HEK293T (cell line): ENCODE measurements around the gene THAP4.
A peak's percentile ranks its signal among the peaks of the same experiment; 100 is the strongest.

ENCODE experiments used
- CTCF ChIA-PET: fragments of 350-600 bp; formaldehyde crosslinking; extraction: SDS; loops from one replicate; lab custom pipeline; 2021; ENCODE audit warnings: antibody characterized with exemption, inconsistent platforms; lab: Yijun Ruan, JAX
- POLR2A ChIA-PET: fragments of 350-600 bp; formaldehyde crosslinking; extraction: SDS; loops from one replicate; lab custom pipeline; 2020; ENCODE audit warnings: antibody characterized with exemption, inconsistent platforms; lab: Yijun Ruan, JAX
- DNase-seq: peaks from one replicate; pipeline ENCODE4 v3.0.0; 2012; ENCODE audit warnings: mixed read lengths; ENCODE audit errors: extremely low spot score
- ARNT ChIP-seq: fragments of 450-650 bp; IDR thresholded peaks from 2 replicates; pipeline ENCODE4 v1.6.1; 2017; ENCODE audit warnings: mild to moderate bottlenecking
- BHLHE40 ChIP-seq: fragments of 450-650 bp; IDR thresholded peaks from 2 replicates; pipeline ENCODE4 v1.6.1; 2016; ENCODE audit warnings: mild to moderate bottlenecking, moderate library complexity, borderline replicate concordance
- CTBP1 ChIP-seq: fragments of 450-650 bp; IDR thresholded peaks from 2 replicates; pipeline ENCODE4 v1.6.1; 2016; ENCODE audit warnings: borderline replicate concordance
- ELF4 ChIP-seq: fragments of 450-650 bp; IDR thresholded peaks from 2 replicates; pipeline ENCODE4 v1.6.1; 2017; ENCODE audit warnings: antibody characterized with exemption
- FOXA1 ChIP-seq: fragments of 450-650 bp; IDR thresholded peaks from 2 replicates; pipeline ENCODE4 v1.6.1; 2016; ENCODE audit warnings: mild to moderate bottlenecking
- FOXK2 ChIP-seq: fragments of 450-650 bp; IDR thresholded peaks from 2 replicates; pipeline ENCODE4 v1.6.1; 2016; ENCODE audit warnings: mild to moderate bottlenecking
- FOXM1 ChIP-seq: fragments of 450-650 bp; IDR thresholded peaks from 2 replicates; pipeline ENCODE4 v1.6.1; 2017; ENCODE audit warnings: mild to moderate bottlenecking, borderline replicate concordance
- HDGF ChIP-seq: fragments of 450-650 bp; IDR thresholded peaks from 2 replicates; pipeline ENCODE4 v1.6.1; 2017; ENCODE audit warnings: antibody characterized with exemption, borderline replicate concordance
- L3MBTL2 ChIP-seq: fragments of 450-650 bp; conservative IDR thresholded peaks from 2 replicates; pipeline ENCODE4 v1.6.1; 2016; ENCODE audit warnings: mild to moderate bottlenecking
- LEF1 ChIP-seq: fragments of 450-650 bp; IDR thresholded peaks from 2 replicates; pipeline ENCODE4 v1.6.1; 2017; ENCODE audit warnings: mild to moderate bottlenecking, borderline replicate concordance
- NFRKB ChIP-seq: fragments of 450-650 bp; IDR thresholded peaks from 2 replicates; pipeline ENCODE4 v1.6.1; 2016; ENCODE audit warnings: mild to moderate bottlenecking, moderate library complexity
- PKNOX1 ChIP-seq: fragments of 450-650 bp; IDR thresholded peaks from 2 replicates; pipeline ENCODE4 v1.6.1; 2016
- SP1 ChIP-seq: fragments of 450-650 bp; IDR thresholded peaks from 2 replicates; pipeline ENCODE4 v1.6.1; 2017
- SUZ12 ChIP-seq: fragments of 450-650 bp; IDR thresholded peaks from 2 replicates; pipeline ENCODE4 v1.6.1; 2016; ENCODE audit warnings: mild to moderate bottlenecking
- TARDBP ChIP-seq: fragments of 450-650 bp; IDR thresholded peaks from 2 replicates; pipeline ENCODE4 v1.6.1; 2016
- ZNF384 ChIP-seq: fragments of 450-650 bp; IDR thresholded peaks from 2 replicates; pipeline ENCODE4 v1.6.1; 2016

THAP4 gene

GRCh38 chr2:241609859-241610793 lies 26.8 kb downstream of the THAP4 start:
- ChIA-PET POLR2A (interaction anchor here (1.1 kb wide), 1 partner anchor 24 kb away, joined by 3 read pairs; no protein-coding TSS in a partner anchor), CTCF (interaction anchor here (0.6 to 1.0 kb wide), 4 partner anchors 11 to 108 kb away, joined by 3 read pairs; no protein-coding TSS in a partner anchor)
- TF ChIP-seq L3MBTL2 (peak; percentile 32; the same call in 1 of the 2 replicates), FOXA1 (no peak)
- peak; percentile 85 for DNase-seq

GRCh38 chr2:241608881-241609280 lies 28.1 kb downstream of the THAP4 start:
- DNase-seq, result no peak
- TF ChIP-seq FOXK2 (no peak), TARDBP (no peak), ZNF384 (no peak), BHLHE40 (no peak), PKNOX1 (no peak), SUZ12 (no peak), LEF1 (no peak), L3MBTL2 (no peak), FOXA1 (no peak), NFRKB (no peak), SP1 (no peak), ARNT (no peak)
- ChIA-PET CTCF (no interaction called here), POLR2A (no interaction called here)

- TF ChIP-seq CTBP1, result no peak
- TF ChIP-seq FOXM1, result no peak
- no peak for TF ChIP-seq TARDBP
- TF ChIP-seq ZNF384, result no peak
- TF ChIP-seq PKNOX1, result no peak
- TF ChIP-seq HDGF, result no peak
- TF ChIP-seq L3MBTL2, result no peak
- TF ChIP-seq NFRKB, result no peak
- no peak for TF ChIP-seq ARNT
- TF ChIP-seq LEF1, result no peak
- TF ChIP-seq SP1, result no peak
- TF ChIP-seq SUZ12, result no peak
- TF ChIP-seq ELF4, result no peak
- no peak for TF ChIP-seq FOXA1
- no peak for TF ChIP-seq BHLHE40
- TF ChIP-seq FOXK2, result no peak
- CTCF ChIA-PET, result no interaction called here
- no peak for DNase-seq
- POLR2A ChIA-PET, result no interaction called here
Observed at GRCh38 chr2:241607162-241607885, 29.6 kb downstream of the THAP4 start.

- ChIA-PET POLR2A (no interaction called here), CTCF (interaction anchor here (1.1 kb wide), 1 partner anchor 9 kb away, joined by 4 read pairs; no protein-coding TSS in a partner anchor)
- no peak for TF ChIP-seq TARDBP
- TF ChIP-seq CTBP1, result no peak
- no peak for TF ChIP-seq NFRKB
- DNase-seq, result no peak
Observed at GRCh38 chr2:241606186-241606585, 30.8 kb downstream of the THAP4 start.

GRCh38 chr2:241603686-241604085 lies 33.3 kb downstream of the THAP4 start:
- TF ChIP-seq FOXM1, result no peak
- no peak for TF ChIP-seq HDGF
- no peak for TF ChIP-seq ELF4
- TF ChIP-seq LEF1, result no peak
- no peak for TF ChIP-seq ZNF384
- no peak for TF ChIP-seq ARNT
- TF ChIP-seq FOXA1, result no peak
- no peak for TF ChIP-seq PKNOX1
- no peak for TF ChIP-seq FOXK2
- TF ChIP-seq SP1, result no peak
- no peak for TF ChIP-seq L3MBTL2
- TF ChIP-seq SUZ12, result no peak
- no peak for TF ChIP-seq BHLHE40
- TF ChIP-seq TARDBP, result no peak
- no peak for TF ChIP-seq CTBP1
- ChIA-PET POLR2A (no interaction called here), CTCF (no interaction called here)
- no peak for DNase-seq

GRCh38 chr2:241602720-241603119 lies 34.2 kb downstream of the THAP4 start:
- no peak for TF ChIP-seq ZNF384
- TF ChIP-seq PKNOX1, result no peak
- TF ChIP-seq TARDBP, result no peak
- TF ChIP-seq FOXK2, result no peak
- TF ChIP-seq CTBP1, result no peak
- no peak for TF ChIP-seq SUZ12
- TF ChIP-seq HDGF, result no peak
- TF ChIP-seq BHLHE40, result no peak
- no peak for TF ChIP-seq FOXM1
- no peak for TF ChIP-seq SP1
- TF ChIP-seq FOXA1, result no peak
- no peak for TF ChIP-seq ELF4
- no peak for TF ChIP-seq LEF1
- TF ChIP-seq ARNT, result no peak
- TF ChIP-seq L3MBTL2, result no peak
- TF ChIP-seq NFRKB, result no peak
- POLR2A ChIA-PET, result no interaction called here
- no peak for DNase-seq

More at GRCh38 chr2:241602720-241603119, 34.2 kb downstream of the THAP4 start:
- CTCF ChIA-PET, result no interaction called here
